K562 (cell line): ENCODE data around the gene ARHGEF40. TPM values are rescaled to one million over a fixed set of nuclear protein-coding genes. Genes with fewer than 3 reads are reported as not detected.

Experiments used
- ARID1B ChIP-seq: fragments of 450-650 bp; IDR thresholded peaks from 2 replicates; pipeline ENCODE4 v1.6.1; 2016; ENCODE audit warnings: antibody characterized with exemption, mild to moderate bottlenecking, inconsistent platforms
- BHLHE40 ChIP-seq: IDR thresholded peaks from 2 replicates; pipeline ENCODE4 v1.6.1; 2011; ENCODE audit warnings: low read length, improper control_type of control experiment
- CBFA2T2 ChIP-seq: fragments of 450-650 bp; conservative IDR thresholded peaks from 2 replicates; pipeline ENCODE4 v1.6.1; 2017; ENCODE audit warnings: mild to moderate bottlenecking
- CBX5 ChIP-seq: IDR thresholded peaks from 2 replicates; pipeline ENCODE4 v1.6.1; 2014; ENCODE audit warnings: low read depth, borderline replicate concordance
- CEBPG ChIP-seq, 3 experiments: fragments of 200-800 bp in 1 of 3; sonication (Bioruptor generic) in 1 of 3; sonication (generic) in 1 of 3; formaldehyde crosslinking in 1 of 3; IDR thresholded peaks in 2 of 3; conservative IDR thresholded peaks in 1 of 3; 2 replicates each; pipeline versions ENCODE4 v1.6.1 to v1.8.0; 2016 to 2022; ENCODE audit warnings: missing compliant biosample characterization in 2 of 3, missing genetic modification characterization in 2 of 3, mild to moderate bottlenecking in 1 of 3, missing genetic modification reagents in 1 of 3
- CTBP1 ChIP-seq: fragments of 450-650 bp; IDR thresholded peaks from 2 replicates; pipeline ENCODE4 v1.6.1; 2016; ENCODE audit warnings: borderline replicate concordance
- DEAF1 ChIP-seq: fragments of 450-650 bp; formaldehyde crosslinking; IDR thresholded peaks from 2 replicates; pipeline ENCODE4 v1.4.0; 2020; ENCODE audit warnings: mild to moderate bottlenecking, moderate library complexity
- EGR1 ChIP-seq: fragments of 450-650 bp; conservative IDR thresholded peaks from 2 replicates; pipeline ENCODE4 v1.6.1; 2017; ENCODE audit warnings: mild to moderate bottlenecking
- GTF2E2 ChIP-seq: fragments of 200-800 bp; sonication (Bioruptor generic); IDR thresholded peaks from 2 replicates; pipeline ENCODE4 v1.6.1; 2016; ENCODE audit warnings: missing genetic modification characterization, missing compliant biosample characterization
- KLF10 ChIP-seq: fragments of 250-450 bp; sonication (Bioruptor Pico); IDR thresholded peaks from 2 replicates; pipeline ENCODE4 v1.6.1; 2021; ENCODE audit warnings: matching md5 sums
- L3MBTL2 ChIP-seq: fragments of 450-650 bp; IDR thresholded peaks from 2 replicates; pipeline ENCODE4 v1.6.1; 2016; ENCODE audit warnings: mild to moderate bottlenecking, moderate library complexity
- MAFK ChIP-seq: IDR thresholded peaks from 2 replicates; pipeline ENCODE4 v1.6.1; 2011; ENCODE audit warnings: low read length, improper control_type of control experiment
- MECOM ChIP-seq: fragments of 250-450 bp; sonication (Bioruptor Pico); IDR thresholded peaks from 2 replicates; pipeline ENCODE4 v1.8.0; 2022; ENCODE audit warnings: inconsistent platforms
- NCOR1 ChIP-seq: fragments of 450-650 bp; IDR thresholded peaks from 2 replicates; pipeline ENCODE4 v1.6.1; 2016; ENCODE audit warnings: mild to moderate bottlenecking, moderate library complexity
- NR4A1 ChIP-seq, 2 experiments: fragments of 250-450 bp in 1 of 2; fragments of 450-650 bp in 1 of 2; sonication (Bioruptor Pico) in 1 of 2; IDR thresholded peaks; 2 replicates each; pipeline versions ENCODE4 v1.4.0 to v1.6.1; 2016 to 2020; ENCODE audit warnings: mild to moderate bottlenecking in 2 of 2, missing compliant biosample characterization in 1 of 2, missing genetic modification characterization in 1 of 2, moderate library complexity in 1 of 2
- RCOR1 ChIP-seq, 2 experiments: IDR thresholded peaks; 2 replicates each; pipeline ENCODE4 v1.6.1; 2012; ENCODE audit warnings: low read depth in 2 of 2, low read length in 2 of 2, borderline replicate concordance in 1 of 2, improper control_type of control experiment in 1 of 2
- RREB1 ChIP-seq: fragments of 250-450 bp; sonication (Bioruptor Pico); IDR thresholded peaks from 2 replicates; pipeline ENCODE4 v1.4.0; 2020
- SRF ChIP-seq, 2 experiments: fragments of 250-450, 450-650 bp in 1 of 2; sonication (Bioruptor Pico) in 1 of 2; sonication (generic) in 1 of 2; formaldehyde crosslinking; IDR thresholded peaks; 2 replicates each; pipeline versions ENCODE4 v1.5.0 to v1.5.1; 2020 to 2022; ENCODE audit warnings: mild to moderate bottlenecking in 1 of 2, missing genetic modification reagents in 1 of 2
- ZNF584 ChIP-seq: fragments of 200-800 bp; sonication (Bioruptor generic); IDR thresholded peaks from 2 replicates; pipeline ENCODE4 v1.6.1; 2016; ENCODE audit warnings: low read depth, mild to moderate bottlenecking, missing genetic modification characterization, missing compliant biosample characterization
- polyA plus RNA-seq, 8 experiments: library from polyadenylated mRNA; depleted of rRNA in 4 of 8; stranded (reverse) in 5 of 8; unstranded in 3 of 8; fragments of >200 nt; fragmentation: Nextera tagmentation in 2 of 8; fragmentation: Illumina TruSeq in 1 of 8; extraction: Ambion mirVana in 2 of 8; extraction: Trizol in 1 of 8; gene quantifications; 2 replicates each; pipeline versions ENCODE4 v1.2.1 to v1.2.3, GENCODE V29; 2011 to 2014; ENCODE audit warnings: inconsistent platforms in 1 of 8, missing spikeins in 1 of 8
- total RNA-seq, 7 experiments: library from RNA; depleted of rRNA in 6 of 7; stranded (reverse); fragments of >200 nt in 6 of 7; fragmentation: Illumina TruSeq in 2 of 7; extraction: Trizol in 2 of 7; gene quantifications; 2 replicates each; pipeline versions ENCODE4 v1.2.1 to v1.2.3, GENCODE V29; 2011 to 2021; ENCODE audit warnings: low replicate concordance in 1 of 7

The ARHGEF40 gene
- total and polyA plus RNA-seq, 9 of the 15 experiments (the other 6 are each of a cell fraction or from before 2014, with no cell fraction given), result 0.42 to 6.3 (median 3.8) TPM

- TF ChIP-seq CBFA2T2, result 0 out of 2 replicates have a peak, but pooled peaks have one; percentile 19
- no peak for TF ChIP-seq KLF10
- no peak for TF ChIP-seq SRF (CRISPR knock-in tag; IDR thresholded peaks at IDR 0.05)
- no peak for TF ChIP-seq ZNF584 (CRISPR knock-in tag)
- no peak for TF ChIP-seq NR4A1 (CRISPR knock-in tag; IDR thresholded peaks at IDR 0.05)
- no peak for TF ChIP-seq NR4A1 (tag; IDR thresholded peaks at IDR 0.05)
- peak; percentile 61; the same call in 1 of the 2 replicates for TF ChIP-seq MECOM (CRISPR knock-in tag)
- no peak for TF ChIP-seq NCOR1
- peak; percentile 82; the same call in 1 of the 2 replicates for TF ChIP-seq RREB1
- TF ChIP-seq DEAF1 (CRISPR knock-in tag), result no peak
- TF ChIP-seq RCOR1 (IDR thresholded peaks at IDR 0.05; ENCODE audit: borderline replicate concordance in 1 of 2, low read depth in 2 of 2, low read length in 2 of 2), result peak in 1 of 2 experiments; percentile 29; a peak in 1 of 4 replicates
- no peak for TF ChIP-seq MAFK
- no peak for TF ChIP-seq GTF2E2
- TF ChIP-seq BHLHE40, result peak; percentile 56
- peak; percentile 28; the same call in 1 of the 2 replicates for TF ChIP-seq L3MBTL2
- no peak for TF ChIP-seq EGR1
- peak; percentile 34; the same call in 1 of the 2 replicates for TF ChIP-seq ARID1B
- peak; percentile 60; the same call in 1 of the 2 replicates for TF ChIP-seq CTBP1
- TF ChIP-seq CEBPG (CRISPR knock-in tag; IDR thresholded peaks at IDR 0.05), result no peak
- no peak for TF ChIP-seq CEBPG (tag; conservative IDR thresholded peaks at IDR 0.05 in 1 of 2, IDR thresholded peaks at IDR 0.05 in 1 of 2)
- TF ChIP-seq CBX5, result no peak
Measured at GRCh38 chr14:21041676-21042433, 28.2 kb upstream of the ARHGEF40 start, which contains the start of gene RNASE7 (continued).
